ENCODE measurements around the gene ADORA1.

ADORA1 gene

DNA sequence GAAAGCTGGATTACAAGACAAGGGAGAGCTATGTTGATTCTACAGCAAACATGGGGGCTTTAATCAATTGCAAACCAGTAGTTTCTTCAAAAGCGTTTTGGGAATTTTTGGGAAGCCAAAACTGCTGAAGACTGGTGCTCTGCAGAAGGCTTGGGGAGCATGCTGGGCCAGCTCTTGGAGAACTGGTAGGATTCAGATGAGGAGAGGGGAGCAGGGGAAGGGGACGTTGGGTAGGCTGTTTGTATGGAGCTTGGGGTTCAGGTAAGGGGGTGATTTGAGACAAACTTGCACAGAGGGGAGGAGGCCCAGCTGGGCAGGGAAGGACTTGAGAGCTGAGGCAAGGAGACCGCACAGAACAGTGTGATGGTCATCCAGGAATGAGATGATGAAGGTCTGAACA, 39.1 kb upstream of the ADORA1 start:
- Histone ChIP-seq H3K9me3 (no peaks in the 10 kb centered on the region), H3K4me1 (peaks cover 6% of the 10 kb centered on the region), H3K36me3 (no peaks in the 10 kb centered on the region), H3K4me3 (ENCODE audit: low read depth, low read length) (no peak overlapping the region), H3K27me3 (no peaks in the 10 kb centered on the region)
- no peak for DNase-seq
- TF ChIP-seq, protein P1, sequence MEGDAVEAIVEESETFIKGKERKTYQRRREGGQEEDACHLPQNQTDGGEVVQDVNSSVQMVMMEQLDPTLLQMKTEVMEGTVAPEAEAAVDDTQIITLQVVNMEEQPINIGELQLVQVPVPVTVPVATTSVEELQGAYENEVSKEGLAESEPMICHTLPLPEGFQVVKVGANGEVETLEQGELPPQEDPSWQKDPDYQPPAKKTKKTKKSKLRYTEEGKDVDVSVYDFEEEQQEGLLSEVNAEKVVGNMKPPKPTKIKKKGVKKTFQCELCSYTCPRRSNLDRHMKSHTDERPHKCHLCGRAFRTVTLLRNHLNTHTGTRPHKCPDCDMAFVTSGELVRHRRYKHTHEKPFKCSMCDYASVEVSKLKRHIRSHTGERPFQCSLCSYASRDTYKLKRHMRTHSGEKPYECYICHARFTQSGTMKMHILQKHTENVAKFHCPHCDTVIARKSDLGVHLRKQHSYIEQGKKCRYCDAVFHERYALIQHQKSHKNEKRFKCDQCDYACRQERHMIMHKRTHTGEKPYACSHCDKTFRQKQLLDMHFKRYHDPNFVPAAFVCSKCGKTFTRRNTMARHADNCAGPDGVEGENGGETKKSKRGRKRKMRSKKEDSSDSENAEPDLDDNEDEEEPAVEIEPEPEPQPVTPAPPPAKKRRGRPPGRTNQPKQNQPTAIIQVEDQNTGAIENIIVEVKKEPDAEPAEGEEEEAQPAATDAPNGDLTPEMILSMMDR (IDR thresholded peaks at IDR 0.05; ENCODE audit: low read depth, low read length), result no peak

DNA sequence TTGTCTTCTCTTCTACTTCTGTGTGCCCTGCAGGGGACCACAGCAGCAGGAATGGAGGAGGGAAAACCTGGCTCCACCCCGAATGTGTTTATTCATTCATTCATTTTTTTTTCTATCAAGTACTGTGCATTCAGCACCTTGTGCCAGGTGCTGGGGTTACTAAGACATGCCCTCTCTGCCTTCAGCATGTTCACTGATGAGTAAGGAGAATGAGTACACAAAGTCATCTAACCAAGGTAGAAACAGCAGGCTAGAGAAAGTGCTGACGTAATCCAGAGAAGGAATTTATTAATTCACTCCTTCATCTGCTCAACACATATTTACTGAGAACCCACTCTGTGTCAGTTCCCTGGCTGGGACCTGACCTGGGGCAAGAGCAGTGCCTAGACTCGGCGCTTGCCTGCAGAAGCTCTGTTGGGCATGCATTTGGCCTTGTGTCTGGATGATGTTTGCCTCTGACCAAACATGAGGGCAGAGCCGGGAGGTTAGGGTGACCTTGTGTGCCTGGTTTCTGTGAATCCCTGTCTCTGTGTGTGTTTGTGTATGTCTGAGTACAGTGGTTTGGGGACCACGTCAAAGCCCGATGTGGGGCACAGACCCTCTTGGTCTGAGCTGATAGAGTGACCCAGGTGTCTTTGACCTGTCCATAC, 38.4 kb upstream of the ADORA1 start:
- H3K27me3 ChIP-seq, result no peaks in the 10 kb centered on the region
- H3K4me1 ChIP-seq, result peaks cover 6% of the 10 kb centered on the region
- H3K4me3 ChIP-seq (ENCODE audit: low read depth, low read length), result no peak overlapping the region
- DNase-seq, result no peak
- TF ChIP-seq, protein P1 (IDR thresholded peaks at IDR 0.05; ENCODE audit: low read depth, low read length), result no peak
- no peaks in the 10 kb centered on the region for H3K9me3 ChIP-seq
- no peaks in the 10 kb centered on the region for H3K36me3 ChIP-seq

DNA sequence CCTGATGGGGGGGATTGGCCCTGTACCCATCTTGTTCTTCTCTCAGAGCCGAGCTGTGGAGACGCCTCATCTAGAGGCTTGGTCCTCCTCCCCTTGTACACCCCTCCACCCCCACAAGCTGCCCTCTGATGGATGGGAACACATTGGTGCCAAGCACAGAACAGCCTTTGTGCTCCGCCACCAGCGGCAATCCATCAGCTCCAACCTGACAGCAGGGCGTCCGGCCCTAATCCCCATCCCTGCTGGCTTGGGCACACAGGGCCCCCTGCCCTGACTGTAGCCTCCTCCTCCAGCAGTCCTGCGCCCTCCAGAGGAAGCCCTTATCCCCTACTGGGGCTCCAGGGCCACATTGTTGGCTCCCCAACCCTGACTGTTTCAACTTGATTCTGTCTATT, 37.9 kb upstream of the ADORA1 start:
- no peak overlapping the region for H3K4me3 ChIP-seq (ENCODE audit: low read depth, low read length)
- peaks cover 6% of the 10 kb centered on the region for H3K4me1 ChIP-seq
- TF ChIP-seq, protein P1 (IDR thresholded peaks at IDR 0.05; ENCODE audit: low read depth, low read length), result no peak
- no peaks in the 10 kb centered on the region for H3K36me3 ChIP-seq
- DNase-seq, result no peak
- no peaks in the 10 kb centered on the region for H3K9me3 ChIP-seq
- H3K27me3 ChIP-seq, result no peaks in the 10 kb centered on the region

GRCh38 chr1:203090421-203091198, 36.9 kb upstream of the ADORA1 start:
- no peaks in the 10 kb centered on the region for H3K27me3 ChIP-seq
- TF ChIP-seq, protein P1 (IDR thresholded peaks at IDR 0.05; ENCODE audit: low read depth, low read length), result no peak
- peaks cover 6% of the 10 kb centered on the region for H3K4me1 ChIP-seq
- DNase-seq, result no peak
- H3K36me3 ChIP-seq, result no peaks in the 10 kb centered on the region
- H3K9me3 ChIP-seq, result no peaks in the 10 kb centered on the region
- H3K4me3 ChIP-seq (ENCODE audit: low read depth, low read length), result no peak overlapping the region

DNA sequence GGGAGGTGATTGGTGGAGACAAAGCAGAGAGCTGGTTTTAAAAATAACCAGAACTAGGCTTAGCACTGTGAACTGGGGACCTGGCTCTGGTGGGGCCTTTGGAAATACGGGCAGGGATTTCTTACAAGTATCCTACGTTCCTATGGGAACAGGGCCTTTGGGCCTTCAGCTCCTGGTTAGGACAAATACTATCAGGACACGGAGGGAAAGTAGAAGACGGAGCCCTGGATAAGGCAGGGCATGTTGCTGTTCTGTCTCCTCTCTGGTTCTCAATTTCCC, 36.4 kb upstream of the ADORA1 start:
- no peaks in the 10 kb centered on the region for H3K27me3 ChIP-seq
- H3K4me3 ChIP-seq (ENCODE audit: low read depth, low read length), result no peak overlapping the region
- H3K4me1 ChIP-seq, result peaks cover 2% of the 10 kb centered on the region
- H3K9me3 ChIP-seq, result no peaks in the 10 kb centered on the region
- H3K36me3 ChIP-seq, result no peaks in the 10 kb centered on the region
- no peak for DNase-seq
- TF ChIP-seq, protein P1 (IDR thresholded peaks at IDR 0.05; ENCODE audit: low read depth, low read length), result no peak

GRCh38 chr1:203091761-203092330, 35.7 kb upstream of the ADORA1 start:
- Histone ChIP-seq H3K27me3 (no peaks in the 10 kb centered on the region), H3K4me1 (no peaks in the 10 kb centered on the region), H3K9me3 (no peaks in the 10 kb centered on the region), H3K4me3 (ENCODE audit: low read depth, low read length) (no peak overlapping the region), H3K36me3 (no peaks in the 10 kb centered on the region)
- DNase-seq, result no peak
- TF ChIP-seq, protein P1 (IDR thresholded peaks at IDR 0.05; ENCODE audit: low read depth, low read length), result no peak

Measured in BE2C (cell line).